Measurements from ENCODE around the gene KLHDC3. TPM values are rescaled to one million over a fixed set of nuclear protein-coding genes. Genes with fewer than 3 reads are reported as not detected.

KLHDC3 gene
- total RNA-seq, 1 donor from 2014 or later = 73.8 TPM

- no peaks in the 10 kb centered on the region for H3K9me3 Mint-ChIP-seq
- peaks cover 16% of the 10 kb centered on the region for H3K36me3 Mint-ChIP-seq (ENCODE audit: low read depth)
- DNase-seq = no peak
- H3K4me3 Mint-ChIP-seq = peak overlapping the region; percentile 99
- H3K4me1 Mint-ChIP-seq = peaks cover 30% of the 10 kb centered on the region
- H3K27ac Mint-ChIP-seq = peak overlapping the region; percentile 11
- no peaks in the 10 kb centered on the region for H3K27me3 Mint-ChIP-seq
- intact Hi-C loops (cut with micrococcal nuclease) = no loop called here
Observed at GRCh38 chr6:43060755-43061633, 46.9 kb downstream of the KLHDC3 start.

GRCh38 chr6:43061861-43062260 lies 47.8 kb downstream of the KLHDC3 start:
- intact Hi-C loops (cut with micrococcal nuclease) = no loop called here
- H3K4me3 Mint-ChIP-seq = no peak overlapping the region

GRCh38 chr6:43062818-43063217 lies 48.8 kb downstream of the KLHDC3 start:
- intact Hi-C loops (cut with micrococcal nuclease) = no loop called here
- peaks cover 8% of the 10 kb centered on the region for H3K36me3 Mint-ChIP-seq (ENCODE audit: low read depth)
- H3K27ac Mint-ChIP-seq = no peak overlapping the region
- no peaks in the 10 kb centered on the region for H3K27me3 Mint-ChIP-seq
- no peak for DNase-seq
- peaks cover 28% of the 10 kb centered on the region for H3K4me1 Mint-ChIP-seq
- no peak overlapping the region for H3K4me3 Mint-ChIP-seq
- H3K9me3 Mint-ChIP-seq = no peaks in the 10 kb centered on the region

More at GRCh38 chr6:43061861-43062260, 47.8 kb downstream of the KLHDC3 start:
- Mint-ChIP-seq H3K27ac (no peak overlapping the region), H3K9me3 (no peaks in the 10 kb centered on the region), H3K36me3 (ENCODE audit: low read depth) (peaks cover 12% of the 10 kb centered on the region), H3K4me1 (peaks cover 30% of the 10 kb centered on the region), H3K27me3 (no peaks in the 10 kb centered on the region)
- no peak for DNase-seq

GRCh38 chr6:43070028-43070632 lies 56.1 kb downstream of the KLHDC3 start:
- intact Hi-C loops (cut with micrococcal nuclease) = loop anchor here (1.0 kb wide), 1 partner anchor 73 kb away; no protein-coding TSS in a partner anchor
- Mint-ChIP-seq H3K36me3 (ENCODE audit: low read depth) (peaks cover 7% of the 10 kb centered on the region), H3K4me1 (peaks cover 2% of the 10 kb centered on the region), H3K4me3 (no peak overlapping the region), H3K9me3 (no peaks in the 10 kb centered on the region), H3K27me3 (peaks cover 3% of the 10 kb centered on the region), H3K27ac (no peak overlapping the region)
- DNase-seq = peak; percentile 76

Other genes with a start within 250 kb of the KLHDC3 start
- gene BICRAL, start 232.2 kb upstream of the KLHDC3 start, total RNA-seq = 12.5 and 12.9 TPM in 2 replicates
- 182 and 189 TPM in 2 replicates for gene RPL7L1, start 134.6 kb upstream of the KLHDC3 start, total RNA-seq
- gene PTCRA, start 98.2 kb upstream of the KLHDC3 start, total RNA-seq = not detected in 2 replicates
- gene CNPY3, start 84.8 kb upstream of the KLHDC3 start, total RNA-seq = 45.9 and 49.0 TPM in 2 replicates
- 0.24 and 0.70 TPM in 2 replicates for gene GNMT, start 53.5 kb upstream of the KLHDC3 start, total RNA-seq
- gene PEX6, start 35.1 kb upstream of the KLHDC3 start, total RNA-seq = 24.0 and 24.1 TPM in 2 replicates
- gene PPP2R5D, start 29.7 kb upstream of the KLHDC3 start, total RNA-seq = 54.2 and 54.6 TPM in 2 replicates
- 93.5 and 94.3 TPM in 2 replicates for gene MEA1, start 303 bp upstream of the KLHDC3 start, total RNA-seq
- gene RRP36, start 7.4 kb downstream of the KLHDC3 start, total RNA-seq = 79.9 and 83.4 TPM in 2 replicates
- 22.6 and 24.7 TPM in 2 replicates for gene CUL7, start 39.6 kb downstream of the KLHDC3 start, total RNA-seq
- gene MRPL2, start 45.2 kb downstream of the KLHDC3 start, total RNA-seq = 83.8 and 103 TPM in 2 replicates
- gene KLC4, start 45.4 kb downstream of the KLHDC3 start, total RNA-seq = 9.5 and 10.7 TPM in 2 replicates
- gene PTK7, start 62.1 kb downstream of the KLHDC3 start, total RNA-seq = 3.4 and 4.3 TPM in 2 replicates
- gene SRF, start 157.0 kb downstream of the KLHDC3 start, total RNA-seq = 54.3 and 55.2 TPM in 2 replicates
- gene CUL9, start 167.9 kb downstream of the KLHDC3 start, total RNA-seq = 38.1 and 39.4 TPM in 2 replicates
- 78.9 and 79.6 TPM in 2 replicates for gene DNPH1, start 215.2 kb downstream of the KLHDC3 start, total RNA-seq
- 0.62 and 0.72 TPM in 2 replicates for gene TTBK1, start 229.2 kb downstream of the KLHDC3 start, total RNA-seq

All from activated CD4-positive, alpha-beta T cell treated with anti-CD3 and anti-CD28 coated beads, Interleukin-2, amount 10 ng/mL, durations not matched to agents 24 days and 14 days (primary cell).